CD4-positive, alpha-beta T cell (primary cell): ENCODE data around the gene RASA1. TPM values are rescaled to one million over a fixed set of nuclear protein-coding genes. Genes with fewer than 3 reads are reported as not detected.

Source experiments
- ATAC-seq: fragments of 200-7000 bp; cut with Tn5 transposase; one replicate; pipeline ENCODE4 v1.10.0; 2022; ENCODE audit warnings: mild to moderate bottlenecking; ENCODE audit not compliant: poor library complexity
- CTCF ChIA-PET: fragments of 350-600 bp; sonication (Branson Sonifier 250); formaldehyde crosslinking; loops from one replicate; lab custom pipeline; 2021; ENCODE audit warnings: antibody characterized with exemption, inconsistent platforms; lab: Charles Lee
- POLR2A ChIA-PET: fragments of 350-600 bp; sonication (Branson Sonifier 250); formaldehyde crosslinking; loops from one replicate; lab custom pipeline; 2021; ENCODE audit warnings: antibody characterized with exemption, inconsistent platforms; lab: Charles Lee
- DNase-seq, 14 experiments: peaks; one replicate each; pipeline ENCODE4 v3.0.0-alpha.2; 2013 to 2020; ENCODE audit warnings: mixed read lengths in 2 of 14
- H3K27ac ChIP-seq, 2 donors: one replicate each; pipeline versions ENCODE4 v1.5.1 to v1.7.0; 2013; ENCODE audit warnings: low read length in 2 of 2, low read depth in 1 of 2, mild to moderate bottlenecking in 1 of 2
- H3K27me3 ChIP-seq, 2 experiments: 1 replicate in 1 of 2; 2 replicates in 1 of 2; pipeline versions ENCODE4 v1.6.1 to v1.7.0; 2013; ENCODE audit warnings: low read length in 2 of 2, control low read depth in 1 of 2, mild to moderate bottlenecking in 1 of 2, moderate library complexity in 1 of 2; ENCODE audit not compliant: insufficient read depth in 2 of 2, control insufficient read depth in 1 of 2
- H3K36me3 ChIP-seq: one replicate; pipeline ENCODE4 v1.6.1; 2013; ENCODE audit warnings: low read length, control low read depth; ENCODE audit not compliant: insufficient read depth
- H3K4me1 ChIP-seq: one replicate; pipeline ENCODE4 v1.6.1; 2013; ENCODE audit warnings: low read length, control low read depth; ENCODE audit not compliant: insufficient read depth
- H3K4me3 ChIP-seq: one replicate; pipeline ENCODE4 v1.5.1; 2013; ENCODE audit warnings: mild to moderate bottlenecking, low read length, moderate library complexity
- H3K9me3 ChIP-seq, 2 experiments: 1 replicate in 1 of 2; 2 replicates in 1 of 2; pipeline versions ENCODE4 v1.6.1 to v1.7.0; 2013; ENCODE audit warnings: low read length in 2 of 2, mild to moderate bottlenecking in 2 of 2, control low read depth in 1 of 2, moderate library complexity in 1 of 2; ENCODE audit not compliant: control insufficient read depth in 1 of 2, insufficient read depth in 1 of 2
- H3K27ac Mint-ChIP-seq: one replicate; pipeline ENCODE4 v1.8.0; 2020; ENCODE audit warnings: mixed read lengths
- H3K27me3 Mint-ChIP-seq: one replicate; pipeline ENCODE4 v1.8.0; 2021; ENCODE audit warnings: mixed read lengths
- H3K36me3 Mint-ChIP-seq: one replicate; pipeline ENCODE4 v1.8.0; 2021; ENCODE audit warnings: low read depth, mixed read lengths
- H3K4me1 Mint-ChIP-seq: one replicate; pipeline ENCODE4 v1.8.0; 2021; ENCODE audit warnings: low read depth, mixed read lengths
- H3K4me3 Mint-ChIP-seq: one replicate; pipeline ENCODE4 v1.8.0; 2020; ENCODE audit warnings: mild to moderate bottlenecking, mixed read lengths
- H3K9me3 Mint-ChIP-seq: one replicate; pipeline ENCODE4 v1.8.0; 2020; ENCODE audit warnings: mixed read lengths
- intact Hi-C, 2 experiments: fragments of 100-400 bp; cut with DNase I in 1 of 2; cut with micrococcal nuclease in 1 of 2; formaldehyde crosslinking; loops; one replicate each; pipeline versions ENCODE4 v1.15.1 to v1.9.0; 2023 to 2025; cut with DNase I, micrococcal nuclease
- total RNA-seq, 174 experiments: library from RNA in 2 of 174; stranded (reverse) in 2 of 174; gene quantifications; one replicate each; pipeline ENCODE4 v1.2.3 and lab custom pipeline; 2021 to 2026
- TF ChIP-seq, protein P1 (sequence below): fragments of 200-600 bp; IDR thresholded peaks from one replicate; pipeline ENCODE4 v1.8.0; 2022; ENCODE audit warnings: antibody characterized with exemption, mild to moderate bottlenecking

The RASA1 gene
- total RNA-seq, 2 experiments from 2014 or later: 15.1 to 15.4 TPM

DNA sequence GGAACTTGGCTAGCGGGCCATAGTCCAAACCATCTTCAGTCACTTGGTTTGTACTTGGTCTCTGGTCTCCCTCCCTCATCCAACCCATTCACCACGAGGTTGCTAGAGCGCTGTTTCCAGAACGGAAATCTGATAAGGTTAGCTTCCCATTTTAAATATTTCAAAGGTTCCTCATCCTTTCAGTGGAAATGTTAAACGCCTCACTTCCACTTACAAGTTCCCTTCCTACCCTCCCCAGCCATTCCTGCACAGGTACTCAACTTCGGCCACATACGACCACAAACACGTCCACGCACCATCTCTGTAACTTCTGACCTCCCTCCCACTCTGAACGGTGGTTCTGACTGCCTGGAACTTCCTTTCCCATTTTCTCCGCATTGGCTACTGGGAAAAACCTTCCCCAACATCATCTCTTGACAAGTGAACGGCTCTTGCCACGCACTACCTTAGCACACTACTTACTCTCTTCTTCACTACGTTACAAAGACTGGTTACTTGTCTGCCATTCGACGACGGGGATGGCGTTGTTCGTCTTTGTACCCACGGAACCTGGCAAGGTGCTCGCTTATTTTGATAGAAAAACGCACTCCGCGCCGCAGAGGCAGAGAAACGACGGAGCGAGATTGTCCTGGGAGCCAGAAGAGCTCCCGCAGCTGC is 144.4 kb downstream of the RASA1 start:
- peaks cover 19% of the 10 kb centered on the region for H3K4me1 ChIP-seq
- Mint-ChIP-seq H3K4me1 (peaks cover 57% of the 10 kb centered on the region), H3K27me3 (no peaks in the 10 kb centered on the region), H3K4me3 (peak overlapping the region; percentile 97), H3K9me3 (no peaks in the 10 kb centered on the region), H3K36me3 (peaks cover 58% of the 10 kb centered on the region), H3K27ac (peak overlapping the region; percentile 96)
- H3K27me3 ChIP-seq: no peaks in the 10 kb centered on the region
- ChIA-PET CTCF (interaction anchor here (2.4 kb wide), 1 partner anchor 12 kb away, joined by 14 read pairs; no protein-coding TSS in a partner anchor), POLR2A (interaction anchor here (0.7 to 3.7 kb wide), 12 partner anchors 8 to 794 kb away, joined by 3 to 37 read pairs (median 4); partner anchors contain the start of gene RASA1)
- no peaks in the 10 kb centered on the region for H3K9me3 ChIP-seq
- intact Hi-C loops: loop anchor here (1.0 to 5.0 kb wide), 4 partner anchors 11 to 855 kb away; partner anchors contain the start of genes COX7C (in 1 of the 2) and TMEM161B (in 1 of the 2)
- peak in 11 of 14 experiments; percentile 6 to 73 (median 31) for DNase-seq
- peak overlapping the region; percentile 95 for H3K4me3 ChIP-seq
- peaks cover 37% of the 10 kb centered on the region for H3K36me3 ChIP-seq
- peak; percentile 45 for ATAC-seq
- peak overlapping the region; percentile 90 to 98 for H3K27ac ChIP-seq
- TF ChIP-seq, protein P1, sequence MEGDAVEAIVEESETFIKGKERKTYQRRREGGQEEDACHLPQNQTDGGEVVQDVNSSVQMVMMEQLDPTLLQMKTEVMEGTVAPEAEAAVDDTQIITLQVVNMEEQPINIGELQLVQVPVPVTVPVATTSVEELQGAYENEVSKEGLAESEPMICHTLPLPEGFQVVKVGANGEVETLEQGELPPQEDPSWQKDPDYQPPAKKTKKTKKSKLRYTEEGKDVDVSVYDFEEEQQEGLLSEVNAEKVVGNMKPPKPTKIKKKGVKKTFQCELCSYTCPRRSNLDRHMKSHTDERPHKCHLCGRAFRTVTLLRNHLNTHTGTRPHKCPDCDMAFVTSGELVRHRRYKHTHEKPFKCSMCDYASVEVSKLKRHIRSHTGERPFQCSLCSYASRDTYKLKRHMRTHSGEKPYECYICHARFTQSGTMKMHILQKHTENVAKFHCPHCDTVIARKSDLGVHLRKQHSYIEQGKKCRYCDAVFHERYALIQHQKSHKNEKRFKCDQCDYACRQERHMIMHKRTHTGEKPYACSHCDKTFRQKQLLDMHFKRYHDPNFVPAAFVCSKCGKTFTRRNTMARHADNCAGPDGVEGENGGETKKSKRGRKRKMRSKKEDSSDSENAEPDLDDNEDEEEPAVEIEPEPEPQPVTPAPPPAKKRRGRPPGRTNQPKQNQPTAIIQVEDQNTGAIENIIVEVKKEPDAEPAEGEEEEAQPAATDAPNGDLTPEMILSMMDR: no peak

DNA sequence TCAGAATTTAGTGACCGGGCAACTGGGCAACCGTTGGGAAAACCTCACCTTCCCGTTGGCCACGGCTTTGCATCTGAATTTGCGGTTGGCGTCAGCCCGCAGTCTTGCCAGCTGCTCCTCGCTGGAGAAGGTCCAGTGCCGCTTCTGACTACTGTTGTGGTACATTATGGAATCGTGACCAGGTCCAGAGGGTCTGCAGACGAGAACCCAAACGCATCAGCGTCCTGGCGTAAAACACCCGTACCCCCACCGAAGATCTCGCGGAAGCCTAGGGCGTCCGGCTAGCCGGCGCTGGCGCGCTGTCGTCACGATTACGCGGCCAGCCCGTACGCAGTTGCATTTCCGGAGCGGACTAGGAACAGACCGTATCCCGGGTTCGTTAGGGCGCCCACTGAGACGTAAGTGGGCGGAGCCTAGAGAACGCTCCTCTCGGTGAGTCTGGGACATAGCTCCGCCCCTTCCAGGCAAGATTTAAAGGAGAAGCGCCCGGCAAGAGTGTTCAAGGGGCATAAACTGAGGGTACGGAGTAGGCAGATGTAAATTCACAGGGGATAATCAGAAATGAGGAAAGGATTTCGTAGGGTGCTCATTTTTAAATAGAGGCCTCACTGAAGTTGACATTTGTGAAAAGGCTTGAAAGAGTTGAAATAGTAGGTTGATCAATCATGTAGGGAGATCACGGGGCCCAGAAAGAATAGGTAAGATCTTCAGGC is 145.1 kb downstream of the RASA1 start, which contains the start of gene CCNH:
Gene CCNH (minus strand): TSS at position 301 of the 713 bp plus-strand sequence. CDS start 136 bp downstream, at position 165.
- Histone ChIP-seq H3K4me3 (peak within 1 kb of the TSS; percentile 95), H3K36me3 (peaks cover 30% of the 10 kb centered on the region), H3K27me3 (no peaks in the 10 kb centered on the region), H3K9me3 (no peaks in the 10 kb centered on the region), H3K27ac (peak within 1 kb of the TSS; percentile 90 to 98), H3K4me1 (peaks cover 19% of the 10 kb centered on the region)
- ChIA-PET CTCF (interaction anchor here (2.4 kb wide), 1 partner anchor 13 kb away, joined by 14 read pairs; no protein-coding TSS in a partner anchor), POLR2A (interaction anchor here (0.7 to 3.7 kb wide), 10 partner anchors 9 to 794 kb away, joined by 3 to 37 read pairs (median 4); partner anchors contain the start of gene RASA1)
- ATAC-seq (peak; percentile 95), DNase-seq (peak; percentile 91 to 99 (median 95))
- H3K4me3 Mint-ChIP-seq: peak within 1 kb of the TSS; percentile 97
- peaks cover 51% of the 10 kb centered on the region for H3K36me3 Mint-ChIP-seq
- no peaks in the 10 kb centered on the region for H3K9me3 Mint-ChIP-seq
- TF ChIP-seq, protein P1: no peak
- peaks cover 50% of the 10 kb centered on the region for H3K4me1 Mint-ChIP-seq
- peak within 1 kb of the TSS; percentile 96 for H3K27ac Mint-ChIP-seq
- no peaks in the 10 kb centered on the region for H3K27me3 Mint-ChIP-seq
- intact Hi-C loops: loop anchor here (2.0 to 5.0 kb wide), 3 partner anchors 792 to 855 kb away; partner anchors contain the start of genes COX7C (in 1 of the 2) and TMEM161B (in 1 of the 2)

DNA sequence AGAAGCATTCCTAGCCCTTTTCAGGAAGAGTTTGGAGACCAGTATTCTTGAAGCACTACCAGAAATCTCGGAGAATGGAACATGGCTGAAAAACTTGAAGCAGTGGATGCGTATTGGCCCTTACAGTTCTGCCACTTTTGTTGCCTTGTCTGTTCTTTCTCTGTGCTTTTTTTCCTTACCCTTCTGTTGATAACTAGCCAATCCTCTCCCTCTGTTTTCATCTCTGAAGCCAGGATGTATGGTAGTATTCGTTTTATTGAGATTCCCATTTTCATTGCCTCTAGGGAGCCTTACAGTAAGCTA is 145.6 kb downstream of the RASA1 start:
- Histone ChIP-seq H3K27me3 (no peaks in the 10 kb centered on the region), H3K4me3 (peak overlapping the region; percentile 95), H3K9me3 (no peaks in the 10 kb centered on the region), H3K36me3 (peaks cover 25% of the 10 kb centered on the region), H3K4me1 (peaks cover 15% of the 10 kb centered on the region), H3K27ac (peak overlapping the region; percentile 80 to 90)
- DNase-seq: peak in 1 of 14 experiments; percentile 27
- H3K27ac Mint-ChIP-seq: peak overlapping the region; percentile 96
- H3K36me3 Mint-ChIP-seq: peaks cover 46% of the 10 kb centered on the region
- no peaks in the 10 kb centered on the region for H3K27me3 Mint-ChIP-seq
- CTCF ChIA-PET: interaction anchor here (2.4 kb wide), 1 partner anchor 13 kb away, joined by 14 read pairs; no protein-coding TSS in a partner anchor
- intact Hi-C loops: loop anchor here (2.0 to 5.0 kb wide), 3 partner anchors 792 to 854 kb away; partner anchors contain the start of genes COX7C (in 1 of the 2) and TMEM161B (in 1 of the 2)
- TF ChIP-seq, protein P1: no peak
- H3K9me3 Mint-ChIP-seq: no peaks in the 10 kb centered on the region
- H3K4me3 Mint-ChIP-seq: peak overlapping the region; percentile 97
- POLR2A ChIA-PET: interaction anchor here (0.7 to 3.7 kb wide), 9 partner anchors 9 to 795 kb away, joined by 3 to 37 read pairs (median 4); partner anchors contain the start of gene RASA1
- peaks cover 45% of the 10 kb centered on the region for H3K4me1 Mint-ChIP-seq
- no peak for ATAC-seq
